Activated naive CD4-positive, alpha-beta T cell treated with anti-CD3 and anti-CD28 coated beads, Interleukin-2, amount 50 U/mL, for 24 hours (primary cell): Measurements from ENCODE around the gene GNRH2.
"Not testable (repeated sequence)": the region's sequence is repeated elsewhere in the genome, so short reads cannot be mapped to it uniquely, and the experiment has no call there.

Experiments used
- H3K27ac Mint-ChIP-seq: one replicate; pipeline ENCODE4 v1.8.0; 2021; ENCODE audit warnings: mild to moderate bottlenecking, mixed read lengths
- H3K27me3 Mint-ChIP-seq: one replicate; pipeline ENCODE4 v1.8.0; 2021; ENCODE audit warnings: mixed read lengths
- H3K36me3 Mint-ChIP-seq: one replicate; pipeline ENCODE4 v1.8.0; 2021; ENCODE audit warnings: mixed read lengths
- H3K4me1 Mint-ChIP-seq: one replicate; pipeline ENCODE4 v1.8.0; 2021; ENCODE audit warnings: mixed read lengths
- H3K4me3 Mint-ChIP-seq: one replicate; pipeline ENCODE4 v1.8.0; 2021; ENCODE audit warnings: mild to moderate bottlenecking, mixed read lengths
- H3K9me3 Mint-ChIP-seq: one replicate; pipeline ENCODE4 v1.8.0; 2021; ENCODE audit warnings: mixed read lengths

Gene GNRH2

DNA sequence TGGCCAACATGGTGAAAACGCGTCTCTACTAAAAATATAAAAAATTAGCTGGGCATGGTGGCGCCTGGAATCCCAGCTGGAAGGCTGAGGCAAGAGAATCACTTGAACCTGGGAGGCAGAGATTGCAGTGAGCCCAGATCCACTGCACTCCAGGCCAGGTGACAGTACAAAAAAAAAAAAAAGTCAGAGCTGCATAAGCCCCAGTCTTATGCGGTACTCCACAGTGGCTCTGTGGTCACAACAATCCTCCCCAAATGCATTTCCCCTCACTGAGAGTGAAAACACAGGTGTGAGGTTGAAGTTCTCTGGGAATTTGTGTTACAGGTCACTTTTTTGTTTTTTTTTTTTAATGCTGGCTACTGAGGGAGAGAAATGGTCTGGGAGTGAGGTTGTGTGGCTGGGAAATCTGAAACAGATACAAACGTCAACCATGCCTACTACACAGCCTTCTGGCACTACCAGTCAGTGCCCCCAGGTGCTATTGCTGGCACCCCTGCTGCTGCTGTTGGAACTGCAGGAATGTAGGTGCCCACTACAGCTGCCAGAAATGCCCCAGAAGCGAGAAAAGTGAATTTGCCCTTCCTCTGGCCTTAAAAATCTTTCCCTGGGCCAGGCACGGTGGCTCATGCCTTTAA is 8.1 kb downstream of the GNRH2 start:
- Mint-ChIP-seq H3K27me3 (no peaks in the 10 kb centered on the region), H3K9me3 (no peaks in the 10 kb centered on the region), H3K4me3 (no peak overlapping the region), H3K4me1 (peaks cover 15% of the 10 kb centered on the region), H3K36me3 (peaks cover 10% of the 10 kb centered on the region), H3K27ac (no peak overlapping the region)

DNA sequence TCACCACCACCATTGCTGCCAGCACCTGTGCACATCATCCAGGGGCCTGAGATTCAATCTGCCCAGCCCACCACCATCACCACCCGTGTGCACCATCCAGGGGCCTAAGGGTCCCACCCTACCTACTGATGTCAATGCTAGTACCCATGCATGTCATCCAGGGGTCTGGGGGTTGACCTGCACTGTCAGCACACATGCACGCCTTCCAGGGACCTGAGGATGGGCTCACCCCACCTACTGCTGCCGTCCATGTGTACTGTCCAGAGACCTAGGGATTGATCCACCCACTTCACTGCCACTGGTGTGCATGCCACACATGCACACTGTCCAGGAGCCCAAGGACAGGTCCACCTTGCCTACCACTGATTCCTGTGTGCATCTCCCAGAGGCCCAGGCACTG is 16.1 kb downstream of the GNRH2 start:
- H3K4me3 Mint-ChIP-seq = no peak overlapping the region
- peaks cover 15% of the 10 kb centered on the region for H3K4me1 Mint-ChIP-seq
- peaks cover 4% of the 10 kb centered on the region for H3K36me3 Mint-ChIP-seq
- no peaks in the 10 kb centered on the region for H3K9me3 Mint-ChIP-seq
- no peak overlapping the region for H3K27ac Mint-ChIP-seq
- H3K27me3 Mint-ChIP-seq = no peaks in the 10 kb centered on the region

DNA sequence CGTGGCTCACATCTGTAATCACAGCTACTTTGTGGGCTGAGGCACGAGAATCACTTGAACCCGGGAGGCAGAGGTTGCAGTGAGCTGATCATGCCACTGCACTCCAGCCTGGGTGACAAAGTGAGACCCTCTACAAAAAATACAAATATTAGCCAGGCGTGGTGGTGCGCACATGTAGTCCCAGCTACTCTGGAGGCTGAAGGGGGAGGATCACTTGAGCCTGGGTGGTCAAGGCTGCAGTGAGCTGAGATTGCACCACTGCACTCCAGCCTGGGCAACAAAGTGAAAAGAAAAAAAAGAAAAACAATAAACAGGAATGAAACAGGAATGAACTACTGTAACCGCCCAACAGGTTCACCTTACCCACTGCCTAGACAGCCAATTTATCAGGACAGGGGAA is 20.7 kb downstream of the GNRH2 start:
- H3K4me3 Mint-ChIP-seq, H3K27ac Mint-ChIP-seq, H3K9me3 Mint-ChIP-seq, H3K36me3 Mint-ChIP-seq, H3K27me3 Mint-ChIP-seq: not testable (repeated sequence)
- peaks cover 23% of the 10 kb centered on the region for H3K4me1 Mint-ChIP-seq

DNA sequence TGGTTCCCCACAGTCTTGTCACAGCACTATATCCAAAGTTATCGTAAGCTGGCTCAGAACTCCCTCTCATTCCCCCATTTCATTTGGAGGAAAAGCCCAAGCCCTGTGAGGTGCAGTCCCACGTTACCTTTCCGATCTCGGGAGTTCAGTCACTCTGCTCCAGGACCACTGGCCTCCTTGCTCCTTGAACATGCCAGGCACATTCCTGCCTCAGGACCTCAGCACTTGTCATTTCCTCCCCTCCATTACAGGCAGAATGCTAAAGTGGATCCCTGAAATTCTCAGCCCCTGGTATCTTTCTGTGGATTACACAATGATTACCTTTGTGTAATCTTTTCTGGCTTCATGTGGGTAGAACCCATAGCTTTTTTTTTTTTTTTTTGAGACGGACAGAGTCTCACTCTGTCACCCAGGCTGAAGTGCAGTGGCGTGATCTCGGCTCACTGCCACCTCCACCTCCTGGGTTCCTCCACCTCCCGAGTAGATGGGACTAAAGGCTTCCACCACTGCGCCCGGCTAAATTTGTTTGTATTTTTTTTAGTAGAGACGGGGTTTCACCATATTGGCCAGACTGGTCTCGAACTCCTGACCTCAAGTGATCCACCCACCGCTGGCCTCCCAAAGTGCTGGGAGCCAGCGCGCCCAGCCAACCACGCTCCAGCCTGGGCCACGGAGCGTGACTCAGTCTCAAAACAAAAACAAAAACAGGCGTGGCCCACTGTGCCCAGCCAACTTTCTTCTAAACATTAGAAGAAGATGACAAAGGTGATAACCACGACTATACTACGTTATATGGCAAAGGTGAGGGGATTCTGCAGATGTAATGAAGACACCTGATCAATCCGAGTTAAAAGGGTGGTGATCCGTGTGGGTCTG is 24.0 kb downstream of the GNRH2 start:
- no peak overlapping the region for H3K27ac Mint-ChIP-seq
- H3K4me1 Mint-ChIP-seq = peaks cover 23% of the 10 kb centered on the region
- H3K4me3 Mint-ChIP-seq = no peak overlapping the region
- no peaks in the 10 kb centered on the region for H3K36me3 Mint-ChIP-seq
- H3K27me3 Mint-ChIP-seq = no peaks in the 10 kb centered on the region
- no peaks in the 10 kb centered on the region for H3K9me3 Mint-ChIP-seq

DNA sequence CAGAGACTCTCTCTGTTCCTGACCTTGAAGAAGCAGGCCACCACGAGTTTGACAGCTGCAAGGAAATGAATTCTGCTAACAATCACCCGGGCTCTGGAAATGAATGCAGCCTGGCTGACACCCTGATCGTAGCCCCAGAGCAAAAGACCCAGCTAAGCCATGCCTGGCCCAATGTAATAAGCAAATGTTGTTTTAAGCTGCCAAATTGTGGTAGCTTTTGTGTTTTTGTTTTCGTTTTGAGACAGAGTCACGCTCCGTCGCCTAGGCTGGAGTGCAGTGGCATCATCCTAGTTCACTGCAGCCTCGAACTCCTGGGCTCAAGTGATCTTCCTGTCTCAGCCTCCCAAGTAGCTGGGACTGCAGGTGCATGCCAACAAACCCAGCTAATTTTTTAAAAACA is 24.7 kb downstream of the GNRH2 start:
- Mint-ChIP-seq H3K36me3 (no peaks in the 10 kb centered on the region), H3K27ac (no peak overlapping the region), H3K4me1 (peaks cover 26% of the 10 kb centered on the region), H3K4me3 (no peak overlapping the region), H3K27me3 (no peaks in the 10 kb centered on the region), H3K9me3 (no peaks in the 10 kb centered on the region)

- Mint-ChIP-seq H3K9me3 (no peaks in the 10 kb centered on the region), H3K27ac (no peak overlapping the region), H3K4me1 (peaks cover 26% of the 10 kb centered on the region), H3K36me3 (no peaks in the 10 kb centered on the region), H3K27me3 (no peaks in the 10 kb centered on the region), H3K4me3 (no peak overlapping the region)
Measured at GRCh38 chr20:3068986-3069900, 25.8 kb downstream of the GNRH2 start.

DNA sequence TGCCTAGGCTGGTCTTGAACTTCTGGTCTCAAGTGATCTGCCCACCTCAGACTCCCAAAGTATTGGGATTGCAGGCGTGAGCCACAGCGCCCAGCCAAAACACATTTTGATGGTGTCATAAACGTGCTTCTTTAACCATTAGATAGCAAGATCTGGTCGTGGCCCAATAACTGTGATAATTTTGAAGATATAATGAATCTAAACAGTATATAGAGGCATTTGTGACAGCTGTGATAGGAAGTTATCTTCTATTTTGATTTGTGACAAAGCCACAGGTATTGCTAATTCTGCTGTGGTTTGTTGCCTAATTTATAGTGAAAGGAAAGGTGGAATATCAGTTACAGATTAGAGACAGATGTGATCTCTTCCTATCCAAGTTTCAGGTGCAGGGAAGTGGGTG is 27.3 kb downstream of the GNRH2 start:
- Mint-ChIP-seq H3K9me3 (no peaks in the 10 kb centered on the region), H3K4me1 (peaks cover 23% of the 10 kb centered on the region), H3K36me3 (no peaks in the 10 kb centered on the region), H3K4me3 (peak overlapping the region; percentile 89), H3K27me3 (no peaks in the 10 kb centered on the region), H3K27ac (peak overlapping the region; percentile 89)

DNA sequence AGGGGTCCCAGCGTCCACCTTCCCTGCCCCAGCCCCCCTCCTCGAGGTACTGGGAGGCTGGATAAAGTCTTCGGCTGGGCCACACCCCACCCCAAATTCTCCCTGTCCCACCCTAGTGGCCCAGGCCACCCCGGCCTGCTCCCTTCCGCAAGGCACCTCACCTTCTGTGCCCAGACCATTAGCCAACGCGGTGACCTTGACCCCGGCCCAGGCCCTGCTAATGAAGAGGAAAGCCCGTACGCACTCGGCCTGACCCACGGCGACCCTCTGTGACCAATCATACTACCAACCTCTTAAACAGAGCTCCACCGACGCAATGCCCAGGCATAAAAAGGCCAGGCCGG is 27.8 kb downstream of the GNRH2 start:
- Mint-ChIP-seq H3K9me3 (no peaks in the 10 kb centered on the region), H3K4me1 (peaks cover 23% of the 10 kb centered on the region), H3K27me3 (no peaks in the 10 kb centered on the region), H3K36me3 (no peaks in the 10 kb centered on the region), H3K4me3 (peak overlapping the region; percentile 89), H3K27ac (no peak overlapping the region)

DNA sequence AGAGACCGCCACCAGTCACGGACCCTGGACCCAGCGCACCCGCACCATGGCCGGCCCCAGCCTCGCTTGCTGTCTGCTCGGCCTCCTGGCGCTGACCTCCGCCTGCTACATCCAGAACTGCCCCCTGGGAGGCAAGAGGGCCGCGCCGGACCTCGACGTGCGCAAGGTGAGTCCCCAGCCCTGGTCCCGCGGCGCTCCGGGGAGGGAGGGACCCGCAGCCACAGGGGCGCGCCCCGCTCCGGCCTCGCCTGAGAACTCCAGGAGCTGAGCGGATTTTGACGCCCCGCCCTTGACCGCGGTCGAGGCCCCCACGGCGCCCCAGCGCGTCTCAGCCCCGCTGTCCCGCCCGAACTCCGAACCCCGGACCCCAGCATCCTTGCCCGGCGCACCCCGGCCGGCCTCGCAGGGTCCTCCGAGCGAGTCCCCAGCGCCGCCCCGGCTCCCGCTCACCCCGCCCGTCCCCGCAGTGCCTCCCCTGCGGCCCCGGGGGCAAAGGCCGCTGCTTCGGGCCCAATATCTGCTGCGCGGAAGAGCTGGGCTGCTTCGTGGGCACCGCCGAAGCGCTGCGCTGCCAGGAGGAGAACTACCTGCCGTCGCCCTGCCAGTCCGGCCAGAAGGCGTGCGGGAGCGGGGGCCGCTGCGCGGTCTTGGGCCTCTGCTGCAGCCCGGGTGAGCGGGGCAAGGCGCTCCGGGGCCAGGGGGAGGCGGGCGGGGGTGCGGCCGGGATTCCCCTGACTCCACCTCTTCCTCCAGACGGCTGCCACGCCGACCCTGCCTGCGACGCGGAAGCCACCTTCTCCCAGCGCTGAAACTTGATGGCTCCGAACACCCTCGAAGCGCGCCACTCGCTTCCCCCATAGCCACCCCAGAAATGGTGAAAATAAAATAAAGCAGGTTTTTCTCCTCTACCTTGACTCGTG is 28.4 kb downstream of the GNRH2 start, which contains the start of gene OXT:
Gene OXT, plus strand, starts transcription at position 11 of the 920 bp plus-strand sequence. Its CDS starts 36 bp downstream, at position 47.
- H3K36me3 Mint-ChIP-seq = no peaks in the 10 kb centered on the region
- H3K27me3 Mint-ChIP-seq = no peaks in the 10 kb centered on the region
- peaks cover 26% of the 10 kb centered on the region for H3K4me1 Mint-ChIP-seq
- H3K4me3 Mint-ChIP-seq = peak within 1 kb of the TSS; percentile 89
- no peaks in the 10 kb centered on the region for H3K9me3 Mint-ChIP-seq
- H3K27ac Mint-ChIP-seq = peak within 1 kb of the TSS; percentile 89

DNA sequence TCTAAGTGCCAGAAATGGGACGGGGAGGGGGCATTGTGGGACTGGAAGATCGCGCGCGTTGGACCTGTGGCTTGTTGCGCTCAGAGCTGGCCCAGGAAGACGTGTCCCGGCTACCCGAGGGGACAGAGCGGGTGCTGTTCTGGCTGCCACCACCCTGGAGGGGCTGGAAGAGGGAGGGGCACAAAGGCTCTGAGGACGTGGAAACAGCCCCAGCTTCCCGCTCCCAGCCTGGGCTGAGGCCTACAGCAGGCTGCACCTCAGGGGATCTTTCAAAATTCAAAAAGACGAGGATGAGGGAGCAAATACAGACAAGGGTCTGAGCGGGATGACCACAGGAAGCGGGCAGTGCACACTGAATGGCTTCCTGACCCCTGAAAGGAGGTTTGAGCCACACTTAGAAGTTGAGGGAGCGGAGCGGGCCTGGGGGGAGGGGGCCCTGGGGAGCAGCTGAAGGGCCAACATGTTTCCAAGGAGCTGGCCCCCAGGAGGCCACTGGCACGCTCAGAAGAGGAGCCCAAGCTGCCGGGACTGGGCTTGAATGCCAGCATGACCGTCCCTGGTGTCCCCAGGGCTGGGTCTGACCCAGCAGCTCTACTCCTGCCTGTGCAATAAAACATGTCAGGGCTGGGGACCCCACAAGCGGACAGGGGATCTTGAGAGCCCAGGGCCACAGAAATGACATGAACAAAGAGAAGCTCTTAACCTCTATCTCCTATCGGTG is 29.3 kb downstream of the GNRH2 start:
- Mint-ChIP-seq H3K9me3 (no peaks in the 10 kb centered on the region), H3K4me1 (peaks cover 33% of the 10 kb centered on the region), H3K27me3 (no peaks in the 10 kb centered on the region), H3K4me3 (peak overlapping the region; percentile 89), H3K27ac (peak overlapping the region; percentile 62), H3K36me3 (no peaks in the 10 kb centered on the region)

- not testable (repeated sequence) for H3K27ac Mint-ChIP-seq, H3K27me3 Mint-ChIP-seq, H3K9me3 Mint-ChIP-seq, H3K36me3 Mint-ChIP-seq
- H3K4me1 Mint-ChIP-seq = peaks cover 36% of the 10 kb centered on the region
- H3K4me3 Mint-ChIP-seq = peak overlapping the region; percentile 44
Measured at GRCh38 chr20:3073251-3073643, 29.8 kb downstream of the GNRH2 start.

- H3K27ac Mint-ChIP-seq = no peak overlapping the region
- H3K4me3 Mint-ChIP-seq = no peak overlapping the region
- H3K9me3 Mint-ChIP-seq = no peaks in the 10 kb centered on the region
- no peaks in the 10 kb centered on the region for H3K27me3 Mint-ChIP-seq
- H3K36me3 Mint-ChIP-seq = no peaks in the 10 kb centered on the region
- H3K4me1 Mint-ChIP-seq = peaks cover 31% of the 10 kb centered on the region
Measured at GRCh38 chr20:3074812-3075211, 31.4 kb downstream of the GNRH2 start.

- H3K9me3 Mint-ChIP-seq, H3K27me3 Mint-ChIP-seq, H3K4me3 Mint-ChIP-seq, H3K27ac Mint-ChIP-seq, H3K36me3 Mint-ChIP-seq: not testable (repeated sequence)
- H3K4me1 Mint-ChIP-seq = peaks cover 31% of the 10 kb centered on the region
Measured at GRCh38 chr20:3075315-3075714, 31.9 kb downstream of the GNRH2 start.

DNA sequence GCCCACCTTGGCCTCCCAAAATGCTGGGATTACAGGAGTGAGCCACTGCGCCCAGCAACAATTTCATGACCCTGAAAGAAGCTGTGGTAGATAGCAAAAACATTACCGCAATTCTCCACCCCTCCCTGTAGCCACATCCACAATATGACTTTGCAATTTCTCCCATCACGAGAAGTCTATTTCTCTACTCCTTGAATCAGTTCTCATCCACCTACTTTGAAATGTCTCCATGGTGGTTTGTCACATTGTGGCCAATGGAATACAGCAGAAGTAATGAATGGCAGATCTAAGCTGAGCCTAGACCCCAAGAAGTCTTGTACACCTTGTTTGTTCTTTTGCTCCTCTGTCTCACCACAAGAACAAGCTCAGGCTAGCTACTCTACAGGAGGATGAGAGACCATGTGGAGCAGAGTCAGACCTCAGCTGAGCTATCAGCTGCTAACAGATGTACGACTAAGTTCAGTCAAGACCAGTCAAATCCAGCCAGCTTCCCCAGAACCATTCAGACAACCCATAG is 34.3 kb downstream of the GNRH2 start:
- Mint-ChIP-seq H3K4me3 (peak overlapping the region; percentile 55), H3K4me1 (peaks cover 14% of the 10 kb centered on the region), H3K27me3 (peaks cover 10% of the 10 kb centered on the region), H3K9me3 (no peaks in the 10 kb centered on the region), H3K36me3 (no peaks in the 10 kb centered on the region), H3K27ac (peak overlapping the region; percentile 80)
